PFSK-1 (cell line): Measurements from ENCODE around the gene LIPF. TPM values are rescaled to one million over a fixed set of nuclear protein-coding genes. Genes with fewer than 3 reads are reported as not detected.

Experiments
- FOXP2 ChIP-seq: optimal IDR thresholded peaks from 2 replicates; pipeline ENCODE3; 2011; ENCODE audit warnings: borderline replicate concordance, control low read depth, inconsistent platforms; ENCODE audit not compliant: insufficient read depth; ENCODE audit errors: extremely low read length, extremely low read depth
- POLR2AphosphoS5 ChIP-seq: IDR thresholded peaks from 2 replicates; pipeline ENCODE4 v1.6.1; 2012; ENCODE audit warnings: low read depth, mild to moderate bottlenecking, control low read depth, low read length, moderate library complexity
- REST ChIP-seq, 2 experiments: IDR thresholded peaks; 2 replicates each; pipeline versions ENCODE4 v1.6.1 to v1.8.0; 2011 to 2012; ENCODE audit warnings: low read depth in 2 of 2, low read length in 2 of 2, control low read depth in 1 of 2, inconsistent platforms in 1 of 2, mild to moderate bottlenecking in 1 of 2, moderate library complexity in 1 of 2; ENCODE audit not compliant: insufficient read depth in 1 of 2
- SIN3A ChIP-seq: IDR thresholded peaks from 2 replicates; pipeline ENCODE4 v1.6.1; 2012; ENCODE audit warnings: mild to moderate bottlenecking, low read length, moderate library complexity, borderline replicate concordance; ENCODE audit not compliant: insufficient read depth
- TAF1 ChIP-seq: IDR thresholded peaks from 2 replicates; pipeline ENCODE4 v1.6.1; 2012; ENCODE audit warnings: low read length, control low read depth, borderline replicate concordance; ENCODE audit not compliant: insufficient read depth
- polyA plus RNA-seq: library from polyadenylated mRNA; unstranded; fragments of >200 nt; gene quantifications from one replicate; pipeline ENCODE4 v1.2.1, GENCODE V29; 2012; ENCODE audit warnings: low read depth, missing spikeins; ENCODE audit not compliant: insufficient read length

The LIPF gene
- not detected for polyA plus RNA-seq

- TF ChIP-seq POLR2AphosphoS5 (no peak), TAF1 (no peak), FOXP2 (no peak), SIN3A (no peak), REST (IDR thresholded peaks at IDR 0.05; ENCODE audit: insufficient read depth in 1 of 2, low read depth in 2 of 2, low read length in 2 of 2) (no peak)
Measured at GRCh38 chr10:88664142-88664541, at the start of gene LIPF. LIPF (plus strand) TSS chr10:88664442; CDS start chr10:88667298, 2,856 bp downstream.

- no peak for TF ChIP-seq SIN3A
- TF ChIP-seq FOXP2 = no peak
- TF ChIP-seq POLR2AphosphoS5 = no peak
- no peak for TF ChIP-seq REST (IDR thresholded peaks at IDR 0.05; ENCODE audit: insufficient read depth in 1 of 2, low read depth in 2 of 2, low read length in 2 of 2)
- TF ChIP-seq TAF1 = no peak
Measured at GRCh38 chr10:88616250-88616977, 47.8 kb upstream of the LIPF start.

- TF ChIP-seq SIN3A (no peak), FOXP2 (no peak), REST (IDR thresholded peaks at IDR 0.05; ENCODE audit: insufficient read depth in 1 of 2, low read depth in 2 of 2, low read length in 2 of 2) (no peak), POLR2AphosphoS5 (no peak)
Measured at GRCh38 chr10:88617772-88618300, 46.4 kb upstream of the LIPF start.

GRCh38 chr10:88618496-88618895 lies 45.7 kb upstream of the LIPF start:
- TF ChIP-seq SIN3A = no peak
- no peak for TF ChIP-seq REST (IDR thresholded peaks at IDR 0.05; ENCODE audit: insufficient read depth in 1 of 2, low read depth in 2 of 2, low read length in 2 of 2)
- TF ChIP-seq TAF1 = no peak
- TF ChIP-seq FOXP2 = no peak
- no peak for TF ChIP-seq POLR2AphosphoS5

GRCh38 chr10:88620441-88620840 lies 43.8 kb upstream of the LIPF start:
- no peak for TF ChIP-seq TAF1
- no peak for TF ChIP-seq SIN3A
